Stomach smooth muscle (tissue), 2 donors: ENCODE measurements around the gene LMBRD1.

ENCODE experiments used
- H3K27ac ChIP-seq: one replicate; pipeline ENCODE4 v1.7.0; 2013; ENCODE audit warnings: mild to moderate bottlenecking, low read length, inconsistent platforms
- H3K27me3 ChIP-seq, 2 donors: one replicate each; pipeline ENCODE4 v1.7.0; 2013; ENCODE audit warnings: low read length in 2 of 2; ENCODE audit not compliant: insufficient read depth in 2 of 2, control insufficient read depth in 1 of 2
- H3K36me3 ChIP-seq, 2 donors: one replicate each; pipeline ENCODE4 v1.7.0; 2013; ENCODE audit warnings: low read length in 2 of 2; ENCODE audit not compliant: control insufficient read depth in 2 of 2, insufficient read depth in 2 of 2
- H3K4me1 ChIP-seq: one replicate; pipeline ENCODE4 v1.7.0; 2013; ENCODE audit warnings: low read length; ENCODE audit not compliant: control insufficient read depth, insufficient read depth
- H3K4me3 ChIP-seq, 2 donors: one replicate each; pipeline ENCODE4 v1.7.0; 2013; ENCODE audit warnings: low read length in 2 of 2
- H3K9ac ChIP-seq, 2 donors: one replicate each; pipeline ENCODE4 v1.7.0; 2013; ENCODE audit warnings: low read length in 2 of 2, mild to moderate bottlenecking in 1 of 2
- H3K9me3 ChIP-seq, 2 donors: one replicate each; pipeline ENCODE4 v1.7.0; 2013; ENCODE audit warnings: low read length in 2 of 2; ENCODE audit not compliant: control insufficient read depth in 2 of 2
- donor health status: healthy.
- donor health status: Pancreatic carcinoma.

LMBRD1 gene

DNA sequence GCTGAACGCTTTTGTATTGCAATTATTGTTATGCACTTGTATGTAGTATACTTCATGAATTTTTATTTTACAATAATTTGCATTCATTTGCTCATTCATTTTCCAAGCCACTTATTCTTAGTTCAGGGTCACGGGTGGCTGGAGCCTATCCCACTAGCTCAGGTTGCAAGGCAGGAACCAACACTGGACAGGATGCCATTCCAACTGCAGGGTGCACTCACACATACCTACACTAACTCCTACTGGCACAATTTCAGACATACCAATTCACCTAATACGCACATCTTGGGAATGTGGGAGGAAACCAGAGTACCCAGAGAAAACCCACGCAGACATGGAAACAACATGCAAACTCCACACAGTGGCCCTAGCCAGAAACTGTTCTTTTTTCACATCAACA, 61.8 kb downstream of the LMBRD1 start:
- Histone ChIP-seq H3K4me1 (no peaks in the 10 kb centered on the region), H3K27ac (no peak overlapping the region), H3K36me3 (peaks cover 0 to 5% of the 10 kb centered on the region in 2 donors)

DNA sequence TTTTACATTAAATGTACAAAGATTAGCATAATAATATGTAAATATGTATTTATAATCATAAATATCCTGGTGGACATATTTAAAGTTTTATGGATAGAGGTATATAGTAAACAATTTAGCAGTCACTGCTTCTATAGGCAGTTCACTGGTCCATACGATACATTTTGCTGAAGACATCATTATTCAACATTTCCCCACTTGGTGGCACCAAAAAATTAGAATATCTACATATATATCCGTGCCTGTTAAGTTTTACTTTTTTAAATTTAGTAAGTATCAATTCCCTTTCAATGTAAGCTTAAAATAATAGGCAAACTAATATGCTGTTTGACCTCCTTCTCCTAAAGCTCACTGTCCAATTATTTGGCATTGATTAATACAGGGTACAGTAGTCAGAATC, 64.2 kb downstream of the LMBRD1 start:
- Histone ChIP-seq H3K36me3 (peaks cover 0 to 5% of the 10 kb centered on the region in 2 donors), H3K27me3 (no peaks in the 10 kb centered on the region), H3K9ac (no peak overlapping the region), H3K4me1 (no peaks in the 10 kb centered on the region), H3K4me3 (no peak overlapping the region), H3K9me3 (no peaks in the 10 kb centered on the region), H3K27ac (no peak overlapping the region)

More for the DNA sequence above, 61.8 kb downstream of the LMBRD1 start:
- Histone ChIP-seq H3K27me3 (no peaks in the 10 kb centered on the region), H3K9me3 (no peaks in the 10 kb centered on the region), H3K4me3 (no peak overlapping the region), H3K9ac (no peak overlapping the region)

DNA sequence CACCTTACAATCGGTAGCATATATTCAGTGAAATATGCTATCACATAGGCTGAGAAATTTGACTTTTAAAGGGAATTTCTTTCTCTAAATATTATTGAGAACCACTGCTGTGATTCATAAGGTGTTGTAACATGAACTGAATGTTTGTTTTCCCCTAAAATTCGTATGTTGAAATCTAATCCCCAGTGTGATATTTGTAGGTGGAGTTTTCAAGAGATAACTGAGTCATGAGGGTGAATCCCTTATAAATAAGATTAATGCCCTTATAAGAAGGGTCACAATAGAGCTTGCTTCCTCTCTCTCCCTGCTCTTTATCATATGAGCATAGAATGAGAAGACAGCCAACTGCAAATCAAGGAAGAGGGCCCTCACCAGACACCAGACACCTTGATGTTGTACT, 64.8 kb downstream of the LMBRD1 start:
- H3K27ac ChIP-seq, result no peak overlapping the region
- H3K27me3 ChIP-seq, result no peaks in the 10 kb centered on the region
- H3K36me3 ChIP-seq, result peaks cover 0 to 4% of the 10 kb centered on the region in 2 donors
- H3K4me1 ChIP-seq, result no peaks in the 10 kb centered on the region
- H3K4me3 ChIP-seq, result no peak overlapping the region
- H3K9me3 ChIP-seq, result no peaks in the 10 kb centered on the region
- H3K9ac ChIP-seq, result no peak overlapping the region

DNA sequence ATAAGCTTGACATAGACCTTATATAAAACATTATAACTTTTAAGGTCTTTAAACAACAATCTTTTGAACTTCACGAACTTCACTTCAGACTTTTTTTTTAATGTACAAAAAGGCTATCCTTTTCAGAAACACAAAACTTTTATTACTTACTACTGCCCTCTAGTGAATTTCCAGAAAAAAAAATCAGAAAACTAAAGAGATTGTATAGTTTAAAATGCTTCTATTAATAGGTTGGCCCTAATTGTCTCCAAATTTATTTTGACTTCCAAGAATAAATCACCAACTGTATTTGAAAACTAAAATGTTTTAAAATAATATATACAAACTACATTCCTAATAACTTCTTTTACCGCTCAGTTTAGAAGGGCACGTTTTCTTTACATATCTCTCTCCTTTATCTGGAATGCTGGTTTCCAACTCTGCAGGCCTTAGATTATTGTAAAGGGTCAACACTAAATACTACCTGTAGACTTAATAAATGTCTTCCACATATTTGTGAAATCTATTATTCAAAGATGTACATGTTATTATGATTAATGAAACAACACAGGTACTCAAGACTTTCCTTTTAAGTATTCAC, 66.8 kb downstream of the LMBRD1 start:
- H3K4me3 ChIP-seq, result no peak overlapping the region
- H3K27me3 ChIP-seq, result no peaks in the 10 kb centered on the region
- no peak overlapping the region for H3K9ac ChIP-seq
- H3K27ac ChIP-seq, result no peak overlapping the region
- H3K9me3 ChIP-seq, result no peaks in the 10 kb centered on the region
- H3K36me3 ChIP-seq, result no peaks in the 10 kb centered on the region
- no peaks in the 10 kb centered on the region for H3K4me1 ChIP-seq

DNA sequence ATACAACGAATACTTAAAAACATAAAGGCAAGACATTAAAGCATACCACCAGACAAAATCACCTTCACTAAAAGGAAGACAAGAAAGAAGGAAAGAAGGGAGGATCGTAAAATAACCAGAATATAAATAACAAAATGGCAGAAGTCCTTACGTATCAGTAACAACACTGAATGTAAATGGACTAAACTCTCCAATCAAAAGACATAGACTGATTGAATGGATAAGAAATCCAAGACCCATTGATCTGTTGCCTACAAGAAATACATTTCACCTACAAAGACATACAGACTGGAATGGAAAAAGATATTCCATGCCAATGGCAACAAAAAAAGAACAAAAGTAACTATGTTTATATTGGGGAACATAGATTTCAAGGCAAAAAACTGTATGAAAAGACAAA, 74.1 kb downstream of the LMBRD1 start:
- Histone ChIP-seq H3K4me1 (no peaks in the 10 kb centered on the region), H3K27ac (no peak overlapping the region), H3K4me3 (no peak overlapping the region), H3K36me3 (peaks cover 2 to 4% of the 10 kb centered on the region in 2 donors), H3K9ac (no peak overlapping the region), H3K27me3 (no peaks in the 10 kb centered on the region), H3K9me3 (no peaks in the 10 kb centered on the region)

DNA sequence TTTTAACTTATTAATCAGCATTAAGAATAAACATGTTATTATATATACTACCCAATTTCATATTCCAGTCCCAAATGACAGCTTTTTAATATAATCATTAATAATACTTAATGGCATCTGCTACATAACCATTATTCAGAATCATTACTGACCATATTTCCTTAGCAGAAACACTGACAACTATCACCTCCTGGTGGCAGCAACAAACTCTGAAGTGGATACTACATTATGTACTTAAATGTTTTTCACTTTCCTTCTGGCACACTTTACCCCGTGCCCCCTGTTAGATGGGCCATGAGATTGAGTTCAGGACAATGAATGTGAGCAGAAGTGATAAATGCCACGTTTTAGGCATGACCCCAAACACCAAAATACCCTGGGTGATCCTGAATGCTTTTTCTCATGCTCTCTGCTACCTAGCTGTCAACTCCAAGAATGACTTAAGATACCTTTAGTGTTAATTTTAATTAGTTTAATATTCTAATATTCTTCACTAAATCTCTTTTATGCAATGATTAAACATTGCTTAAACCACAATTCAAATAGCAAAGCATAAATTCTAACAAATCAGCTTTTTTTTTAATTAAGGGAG, 77.1 kb downstream of the LMBRD1 start:
- H3K9me3 ChIP-seq, result no peaks in the 10 kb centered on the region
- H3K4me1 ChIP-seq, result no peaks in the 10 kb centered on the region
- peaks cover 2 to 4% of the 10 kb centered on the region in 2 donors for H3K36me3 ChIP-seq
- no peak overlapping the region for H3K4me3 ChIP-seq
- no peak overlapping the region for H3K9ac ChIP-seq
- no peak overlapping the region for H3K27ac ChIP-seq
- H3K27me3 ChIP-seq, result no peaks in the 10 kb centered on the region

DNA sequence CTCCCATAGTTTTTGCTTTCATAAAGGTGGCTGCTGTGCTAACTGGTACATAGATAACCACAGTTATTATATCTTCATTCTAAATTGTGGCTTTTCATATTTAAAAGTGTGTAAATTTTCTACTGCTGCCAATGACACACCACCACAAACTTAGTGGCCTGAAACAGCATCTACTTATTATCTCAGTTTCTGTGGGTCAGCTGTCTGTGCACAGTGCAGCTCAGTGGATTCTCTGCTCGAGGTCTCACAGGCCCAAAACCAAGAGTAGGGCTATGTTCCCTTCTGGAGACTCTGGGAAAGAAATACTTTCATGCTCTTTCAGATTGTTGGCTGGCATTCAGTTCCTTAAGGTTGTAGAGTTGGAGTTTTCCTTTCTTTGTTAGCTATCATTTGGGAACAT, 90.1 kb downstream of the LMBRD1 start:
- Histone ChIP-seq H3K27me3 (no peaks in the 10 kb centered on the region), H3K27ac (no peak overlapping the region), H3K9ac (no peak overlapping the region), H3K4me1 (no peaks in the 10 kb centered on the region), H3K36me3 (no peaks in the 10 kb centered on the region), H3K4me3 (no peak overlapping the region), H3K9me3 (no peaks in the 10 kb centered on the region)

DNA sequence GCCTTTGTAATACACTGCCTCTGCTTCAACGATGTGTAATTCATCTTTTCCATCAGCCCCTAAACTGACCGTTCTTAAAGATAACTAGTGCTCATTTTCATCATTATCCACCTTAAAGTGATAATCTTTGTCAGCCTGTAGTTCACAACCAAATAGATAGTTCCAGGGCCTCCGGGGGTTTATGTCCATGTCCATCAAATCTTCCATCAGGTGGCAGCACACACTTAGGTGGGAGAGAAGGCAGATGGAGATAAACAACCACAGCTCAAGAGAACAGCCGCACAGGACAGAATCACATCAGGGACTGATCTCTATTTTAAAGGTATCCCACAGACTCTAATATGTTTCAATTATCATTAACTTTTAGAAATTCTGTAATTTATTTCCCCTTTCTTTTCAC, 90.9 kb downstream of the LMBRD1 start:
- Histone ChIP-seq H3K27ac (no peak overlapping the region), H3K9me3 (no peaks in the 10 kb centered on the region), H3K4me3 (no peak overlapping the region), H3K4me1 (no peaks in the 10 kb centered on the region), H3K9ac (no peak overlapping the region), H3K27me3 (no peaks in the 10 kb centered on the region), H3K36me3 (no peaks in the 10 kb centered on the region)

DNA sequence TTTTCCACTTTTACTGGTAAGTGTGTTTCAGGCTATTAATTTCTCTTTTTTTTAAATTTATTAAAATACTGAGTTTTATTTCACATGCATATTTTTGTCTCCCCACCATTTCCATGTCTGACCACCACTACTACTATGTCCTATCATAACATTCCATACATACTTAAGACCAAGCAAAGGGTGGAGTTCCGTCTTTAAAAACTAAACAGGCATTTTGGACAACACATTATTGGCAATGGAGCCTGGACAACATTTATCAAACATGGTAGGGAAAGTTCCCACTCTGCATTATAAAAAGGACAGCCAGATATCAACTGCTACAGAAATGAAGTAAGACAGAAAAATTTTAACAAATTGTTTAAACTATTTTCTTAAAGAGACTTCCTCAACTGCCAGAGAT, 91.9 kb downstream of the LMBRD1 start:
- H3K9me3 ChIP-seq, result no peaks in the 10 kb centered on the region
- no peaks in the 10 kb centered on the region for H3K27me3 ChIP-seq
- H3K4me3 ChIP-seq, result no peak overlapping the region
- no peaks in the 10 kb centered on the region for H3K36me3 ChIP-seq
- no peaks in the 10 kb centered on the region for H3K4me1 ChIP-seq
- H3K9ac ChIP-seq, result no peak overlapping the region
- H3K27ac ChIP-seq, result no peak overlapping the region

DNA sequence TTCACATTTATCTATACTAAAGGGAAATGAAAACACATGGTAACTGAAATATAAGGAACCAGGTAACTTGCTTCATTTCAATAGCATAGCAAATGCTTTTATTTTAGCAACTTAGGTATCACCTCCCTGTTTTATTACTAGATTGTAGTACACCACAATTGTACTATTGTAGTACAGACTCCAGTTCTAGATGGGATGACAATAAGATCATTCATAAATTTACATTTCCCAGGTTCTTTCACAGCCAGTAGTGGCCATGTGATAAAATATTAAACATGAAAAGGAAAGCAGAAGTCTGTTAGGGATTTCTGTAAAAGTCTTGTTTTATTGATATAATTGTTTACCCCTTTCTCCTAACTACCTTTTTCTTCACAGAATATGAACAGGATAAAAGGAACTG, 97.2 kb downstream of the LMBRD1 start:
- Histone ChIP-seq H3K27ac (no peak overlapping the region), H3K9ac (no peak overlapping the region), H3K36me3 (peaks cover 5 to 7% of the 10 kb centered on the region in 2 donors), H3K27me3 (no peaks in the 10 kb centered on the region), H3K4me1 (no peaks in the 10 kb centered on the region), H3K4me3 (no peak overlapping the region), H3K9me3 (no peaks in the 10 kb centered on the region)

DNA sequence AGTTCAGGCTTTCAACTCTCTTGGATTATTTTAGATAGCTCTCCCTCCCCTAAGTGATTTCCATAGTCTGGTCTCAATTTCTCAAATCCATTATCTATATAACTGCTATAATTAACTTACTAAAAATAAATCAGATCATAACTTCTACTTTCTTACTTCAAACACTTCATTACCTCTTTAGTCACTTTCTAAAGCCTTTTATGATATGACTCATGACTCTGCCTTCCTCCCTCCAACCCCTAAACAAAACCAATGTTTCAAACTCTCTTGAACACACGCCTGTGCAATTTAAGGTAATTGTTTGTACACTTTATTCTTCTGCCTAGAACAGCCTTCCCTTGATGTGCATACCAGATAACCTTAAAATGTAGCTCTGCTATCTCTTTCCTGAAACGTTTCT, 100.5 kb downstream of the LMBRD1 start:
- Histone ChIP-seq H3K27me3 (no peaks in the 10 kb centered on the region), H3K9me3 (no peaks in the 10 kb centered on the region), H3K36me3 (peaks cover 5 to 7% of the 10 kb centered on the region in 2 donors), H3K4me3 (no peak overlapping the region), H3K4me1 (no peaks in the 10 kb centered on the region), H3K27ac (no peak overlapping the region), H3K9ac (no peak overlapping the region)
